Neural progenitor cell (in vitro differentiated cells): ENCODE results near the gene FOXC2. TPM values are rescaled to one million over a fixed set of nuclear protein-coding genes. Genes with fewer than 3 reads are reported as not detected.
A peak's percentile ranks its signal among the peaks of the same experiment; 100 is the strongest.

Experiments used
- DNase-seq: peaks from one replicate; pipeline ENCODE4 v3.0.0-alpha.2; 2016; ENCODE audit warnings: low spot score
- H2AFZ ChIP-seq: fragments of 200-600 bp; sonication (generic); replicated peaks from 2 replicates; pipeline ENCODE4 v1.6.1; 2016; ENCODE audit warnings: antibody characterized with exemption
- H3F3A ChIP-seq: fragments of 200-600 bp; sonication (generic); 2 replicates; pipeline ENCODE4 v1.6.1; 2016; ENCODE audit warnings: antibody characterized with exemption, low read depth
- H3K27ac ChIP-seq: fragments of 200-600 bp; sonication (generic); 2 replicates; pipeline ENCODE4 v1.5.1; 2016; ENCODE audit warnings: mild to moderate bottlenecking
- H3K27me3 ChIP-seq: fragments of 200-600 bp; sonication (generic); 2 replicates; pipeline ENCODE4 v1.6.1; 2016; ENCODE audit warnings: mild to moderate bottlenecking, moderate library complexity
- H3K36me3 ChIP-seq: fragments of 200-600 bp; sonication (generic); 2 replicates; pipeline ENCODE4 v1.5.1; 2016
- H3K4me1 ChIP-seq: fragments of 200-600 bp; sonication (generic); 2 replicates; pipeline ENCODE4 v1.6.1; 2016; ENCODE audit warnings: mixed run types
- H3K4me2 ChIP-seq: fragments of 200-600 bp; sonication (generic); 2 replicates; pipeline ENCODE4 v1.6.1; 2016
- H3K4me3 ChIP-seq: fragments of 200-600 bp; sonication (generic); 2 replicates; pipeline ENCODE4 v1.5.1; 2016
- H3K79me2 ChIP-seq: fragments of 200-600 bp; sonication (generic); 2 replicates; pipeline ENCODE4 v1.6.1; 2016; ENCODE audit warnings: low read depth
- H3K9ac ChIP-seq: fragments of 200-600 bp; sonication (generic); 2 replicates; pipeline ENCODE4 v1.6.1; 2016
- H3K9me3 ChIP-seq: fragments of 200-600 bp; sonication (generic); 2 replicates; pipeline ENCODE4 v1.5.1; 2016; ENCODE audit warnings: low read depth
- H4K20me1 ChIP-seq: fragments of 200-600 bp; sonication (generic); 2 replicates; pipeline ENCODE4 v1.6.1; 2016; ENCODE audit warnings: low read depth
- H3K27ac Mint-ChIP-seq: 3 replicates; pipeline ENCODE4 v1.8.0; 2021; ENCODE audit warnings: mixed read lengths
- H3K27me3 Mint-ChIP-seq: 2 replicates; pipeline ENCODE4 v1.8.0; 2022; ENCODE audit warnings: low read depth, mild to moderate bottlenecking, inconsistent platforms, moderate library complexity, mixed read lengths; ENCODE audit not compliant: insufficient read depth
- H3K36me3 Mint-ChIP-seq: 3 replicates; pipeline ENCODE4 v1.8.0; 2021; ENCODE audit warnings: mixed read lengths
- H3K4me1 Mint-ChIP-seq: 3 replicates; pipeline ENCODE4 v1.8.0; 2021; ENCODE audit warnings: mixed read lengths
- H3K4me3 Mint-ChIP-seq: 3 replicates; pipeline ENCODE4 v1.8.0; 2021; ENCODE audit warnings: mild to moderate bottlenecking, moderate library complexity, mixed read lengths
- H3K9me3 Mint-ChIP-seq: 3 replicates; pipeline ENCODE4 v1.8.0; 2020; ENCODE audit warnings: mixed read lengths
- EZH2 ChIP-seq: fragments of 200-600 bp; sonication (generic); IDR thresholded peaks from 2 replicates; pipeline ENCODE4 v1.6.1; 2017; ENCODE audit warnings: antibody characterized with exemption, mild to moderate bottlenecking, moderate library complexity
- EZH2phosphoT487 ChIP-seq: fragments of 200-600 bp; sonication (generic); IDR thresholded peaks from 2 replicates; pipeline ENCODE4 v1.6.1; 2017; ENCODE audit warnings: antibody characterized with exemption
- total RNA-seq: library from RNA; depleted of rRNA; stranded (reverse); fragments of >200 nt; gene quantifications from 2 replicates; pipeline ENCODE4 v1.2.3, GENCODE V29; 2015; ENCODE audit warnings: low replicate concordance
- TF ChIP-seq, protein P1 (sequence below): fragments of 200-600 bp; sonication (generic); IDR thresholded peaks from 2 replicates; pipeline ENCODE4 v1.5.1; 2017; ENCODE audit warnings: antibody characterized with exemption, mild to moderate bottlenecking

The FOXC2 gene
- total RNA-seq, 1 donor from 2014 or later, result not detected

DNA sequence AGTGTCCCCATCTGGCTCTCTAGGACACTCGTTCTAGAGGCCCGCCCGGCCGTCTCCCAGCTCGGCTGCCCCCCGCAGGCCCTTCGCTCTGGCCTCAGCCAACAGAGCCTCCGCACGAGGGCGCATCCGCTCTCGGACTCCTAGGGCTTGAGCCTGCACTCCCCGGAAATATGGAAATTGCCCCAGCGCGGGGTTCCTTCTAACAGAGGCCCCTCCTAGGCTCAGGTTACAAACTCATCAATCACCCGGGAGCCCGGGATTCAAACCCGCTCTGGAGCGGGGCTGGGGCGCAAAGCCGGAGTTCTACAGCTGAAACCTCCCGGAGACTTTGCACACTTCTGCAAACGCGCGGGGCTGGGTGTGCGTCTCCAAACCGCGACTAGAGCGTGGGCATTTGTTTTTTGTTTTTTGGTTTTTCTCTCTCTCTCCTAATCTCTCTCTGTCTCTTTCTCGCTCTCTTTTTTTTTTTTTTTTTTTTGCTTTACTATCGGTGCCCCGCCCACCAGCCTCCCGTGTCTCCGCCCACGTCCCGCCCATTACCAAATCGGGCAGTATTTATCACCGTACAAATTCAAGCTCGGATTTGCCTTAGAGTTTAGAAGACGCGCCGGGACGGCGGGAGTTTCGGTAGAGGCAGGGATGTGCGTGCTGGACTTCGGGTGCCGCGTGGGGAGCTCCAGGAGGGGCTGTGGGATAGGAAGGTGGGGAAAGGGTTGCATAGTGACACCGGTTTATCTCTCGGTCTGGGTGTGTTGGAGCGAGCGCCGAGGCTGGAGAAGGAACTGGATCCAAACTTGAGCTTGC is 9.3 kb downstream of the FOXC2 start:
- TF ChIP-seq, protein P1, sequence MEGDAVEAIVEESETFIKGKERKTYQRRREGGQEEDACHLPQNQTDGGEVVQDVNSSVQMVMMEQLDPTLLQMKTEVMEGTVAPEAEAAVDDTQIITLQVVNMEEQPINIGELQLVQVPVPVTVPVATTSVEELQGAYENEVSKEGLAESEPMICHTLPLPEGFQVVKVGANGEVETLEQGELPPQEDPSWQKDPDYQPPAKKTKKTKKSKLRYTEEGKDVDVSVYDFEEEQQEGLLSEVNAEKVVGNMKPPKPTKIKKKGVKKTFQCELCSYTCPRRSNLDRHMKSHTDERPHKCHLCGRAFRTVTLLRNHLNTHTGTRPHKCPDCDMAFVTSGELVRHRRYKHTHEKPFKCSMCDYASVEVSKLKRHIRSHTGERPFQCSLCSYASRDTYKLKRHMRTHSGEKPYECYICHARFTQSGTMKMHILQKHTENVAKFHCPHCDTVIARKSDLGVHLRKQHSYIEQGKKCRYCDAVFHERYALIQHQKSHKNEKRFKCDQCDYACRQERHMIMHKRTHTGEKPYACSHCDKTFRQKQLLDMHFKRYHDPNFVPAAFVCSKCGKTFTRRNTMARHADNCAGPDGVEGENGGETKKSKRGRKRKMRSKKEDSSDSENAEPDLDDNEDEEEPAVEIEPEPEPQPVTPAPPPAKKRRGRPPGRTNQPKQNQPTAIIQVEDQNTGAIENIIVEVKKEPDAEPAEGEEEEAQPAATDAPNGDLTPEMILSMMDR, result peak; percentile 73
- TF ChIP-seq EZH2 (peak; percentile 72), EZH2phosphoT487 (no peak)
- no peak overlapping the region for H3K27ac ChIP-seq
- H3K4me1 ChIP-seq, result peaks cover 12% of the 10 kb centered on the region
- H3K9me3 Mint-ChIP-seq, result no peaks in the 10 kb centered on the region
- H3K79me2 ChIP-seq, result no peaks in the 10 kb centered on the region
- no peaks in the 10 kb centered on the region for H3K36me3 ChIP-seq
- peak overlapping the region; percentile 60 for H3K4me2 ChIP-seq
- no peak overlapping the region for H3K27ac Mint-ChIP-seq
- H3K27me3 ChIP-seq, result peaks cover 99% of the 10 kb centered on the region
- DNase-seq, result peak; percentile 97
- no peak overlapping the region for H3K9ac ChIP-seq
- H3F3A ChIP-seq, result peaks cover 6% of the 10 kb centered on the region
- H3K9me3 ChIP-seq, result no peaks in the 10 kb centered on the region
- H3K27me3 Mint-ChIP-seq, result peaks cover 87% of the 10 kb centered on the region
- no peaks in the 10 kb centered on the region for H3K36me3 Mint-ChIP-seq
- H4K20me1 ChIP-seq, result peaks cover 12% of the 10 kb centered on the region
- H2AFZ ChIP-seq, result no peak overlapping the region
- peak overlapping the region; percentile 53 for H3K4me3 ChIP-seq
- H3K4me3 Mint-ChIP-seq, result peak overlapping the region; percentile 90
- H3K4me1 Mint-ChIP-seq, result peaks cover 26% of the 10 kb centered on the region

DNA sequence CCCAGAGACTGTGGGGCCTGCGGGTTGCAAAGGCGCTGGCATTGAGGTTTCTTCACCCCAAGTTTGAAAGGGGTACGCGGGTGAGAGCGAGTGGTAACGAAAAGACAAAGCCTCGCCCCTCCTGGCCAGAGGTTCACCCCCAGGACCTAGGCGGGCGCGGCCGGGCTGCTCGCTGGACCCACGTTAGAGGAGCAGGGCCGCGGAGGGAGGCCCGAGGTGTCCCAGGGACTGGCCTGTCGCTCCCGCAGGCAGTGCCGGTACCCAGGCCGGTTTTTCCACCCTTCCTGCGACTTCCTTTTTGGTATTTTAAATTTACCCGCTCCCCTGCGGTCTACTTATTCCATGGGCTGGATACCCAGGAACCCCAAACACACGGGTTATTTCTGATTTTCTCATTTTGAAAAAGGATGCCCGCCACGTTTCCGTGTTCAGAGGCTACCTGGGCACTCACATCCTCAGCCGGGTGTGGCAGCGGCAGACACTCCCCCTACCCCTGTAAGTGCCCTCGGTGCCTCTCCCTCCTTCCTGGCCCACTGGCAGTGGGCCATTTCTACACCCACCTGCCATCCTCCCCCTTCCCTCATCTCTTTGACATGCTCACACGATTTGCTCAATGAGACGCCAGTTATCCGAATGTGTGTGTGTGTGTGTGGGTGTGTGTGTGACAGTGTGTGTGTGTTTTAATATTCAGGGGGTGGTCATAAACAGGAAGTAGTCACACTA is 10.1 kb downstream of the FOXC2 start:
- Histone ChIP-seq H3K27ac (no peak overlapping the region), H3K27me3 (peaks cover 99% of the 10 kb centered on the region), H3K9me3 (no peaks in the 10 kb centered on the region), H3K4me3 (peak overlapping the region; percentile 53), H3K4me2 (peak overlapping the region; percentile 60), H3K79me2 (no peaks in the 10 kb centered on the region), H2AFZ (no peak overlapping the region), H3K9ac (no peak overlapping the region), H3K36me3 (no peaks in the 10 kb centered on the region), H3F3A (peaks cover 5% of the 10 kb centered on the region), H3K4me1 (peaks cover 8% of the 10 kb centered on the region), H4K20me1 (peaks cover 8% of the 10 kb centered on the region)
- H3K4me1 Mint-ChIP-seq, result peaks cover 22% of the 10 kb centered on the region
- H3K4me3 Mint-ChIP-seq, result peak overlapping the region; percentile 90
- no peaks in the 10 kb centered on the region for H3K36me3 Mint-ChIP-seq
- no peak for DNase-seq
- H3K27me3 Mint-ChIP-seq, result peaks cover 87% of the 10 kb centered on the region
- TF ChIP-seq EZH2 (peak; percentile 57), EZH2phosphoT487 (peak; percentile 67)
- TF ChIP-seq, protein P1, result no peak
- no peak overlapping the region for H3K27ac Mint-ChIP-seq
- H3K9me3 Mint-ChIP-seq, result no peaks in the 10 kb centered on the region

DNA sequence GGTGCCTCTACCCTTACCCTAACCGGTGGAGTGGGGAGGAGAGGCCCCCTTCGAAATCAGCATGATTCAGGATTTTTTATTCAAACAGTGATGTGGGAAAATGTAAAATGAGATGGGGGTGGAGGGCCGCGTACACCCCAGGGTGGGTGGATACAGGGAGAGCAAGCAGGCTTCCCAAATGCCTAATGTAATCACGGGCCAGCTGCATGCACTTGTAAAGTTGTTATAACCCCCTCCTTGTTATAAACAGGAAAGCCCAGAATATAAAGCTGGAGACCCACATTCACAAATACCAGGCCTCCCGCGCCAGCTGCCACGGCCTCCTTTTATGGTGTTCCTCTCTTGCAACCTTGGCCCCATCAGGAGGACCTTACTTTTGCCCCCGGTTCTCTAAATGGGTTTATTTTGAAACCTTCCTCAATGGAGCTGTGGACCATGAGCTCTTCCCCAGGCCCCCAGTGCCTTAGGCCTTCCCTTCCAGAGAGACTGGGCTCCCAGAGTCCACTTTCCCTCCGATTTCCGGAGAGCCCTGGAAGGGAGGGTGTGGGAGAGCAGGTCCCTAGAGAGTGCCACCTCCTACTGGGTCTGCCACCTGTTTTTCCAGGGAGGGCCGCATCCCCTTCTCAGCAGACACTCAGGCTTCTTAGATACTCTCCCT is 10.8 kb downstream of the FOXC2 start:
- no peak overlapping the region for H2AFZ ChIP-seq
- Mint-ChIP-seq H3K36me3 (no peaks in the 10 kb centered on the region), H3K4me3 (peak overlapping the region; percentile 77), H3K9me3 (no peaks in the 10 kb centered on the region), H3K4me1 (peaks cover 22% of the 10 kb centered on the region), H3K27me3 (peaks cover 85% of the 10 kb centered on the region), H3K27ac (no peak overlapping the region)
- TF ChIP-seq EZH2phosphoT487 (no peak), EZH2 (no peak)
- TF ChIP-seq, protein P1, result no peak
- peak overlapping the region; percentile 60 for H3K4me2 ChIP-seq
- H3K4me3 ChIP-seq, result no peak overlapping the region
- H3K79me2 ChIP-seq, result no peaks in the 10 kb centered on the region
- H4K20me1 ChIP-seq, result peaks cover 8% of the 10 kb centered on the region
- H3K27me3 ChIP-seq, result peaks cover 99% of the 10 kb centered on the region
- H3K36me3 ChIP-seq, result no peaks in the 10 kb centered on the region
- H3K27ac ChIP-seq, result no peak overlapping the region
- H3K9me3 ChIP-seq, result no peaks in the 10 kb centered on the region
- H3K9ac ChIP-seq, result no peak overlapping the region
- H3K4me1 ChIP-seq, result peaks cover 8% of the 10 kb centered on the region
- DNase-seq, result no peak
- peaks cover 5% of the 10 kb centered on the region for H3F3A ChIP-seq
